Fibroblast of gingiva (primary cell): ENCODE data around the gene RPTOR.

Source experiments
- DNase-seq: peaks from one replicate; pipeline ENCODE4 v3.0.0-alpha.2; 2011; ENCODE audit warnings: low read depth

Gene RPTOR

DNA sequence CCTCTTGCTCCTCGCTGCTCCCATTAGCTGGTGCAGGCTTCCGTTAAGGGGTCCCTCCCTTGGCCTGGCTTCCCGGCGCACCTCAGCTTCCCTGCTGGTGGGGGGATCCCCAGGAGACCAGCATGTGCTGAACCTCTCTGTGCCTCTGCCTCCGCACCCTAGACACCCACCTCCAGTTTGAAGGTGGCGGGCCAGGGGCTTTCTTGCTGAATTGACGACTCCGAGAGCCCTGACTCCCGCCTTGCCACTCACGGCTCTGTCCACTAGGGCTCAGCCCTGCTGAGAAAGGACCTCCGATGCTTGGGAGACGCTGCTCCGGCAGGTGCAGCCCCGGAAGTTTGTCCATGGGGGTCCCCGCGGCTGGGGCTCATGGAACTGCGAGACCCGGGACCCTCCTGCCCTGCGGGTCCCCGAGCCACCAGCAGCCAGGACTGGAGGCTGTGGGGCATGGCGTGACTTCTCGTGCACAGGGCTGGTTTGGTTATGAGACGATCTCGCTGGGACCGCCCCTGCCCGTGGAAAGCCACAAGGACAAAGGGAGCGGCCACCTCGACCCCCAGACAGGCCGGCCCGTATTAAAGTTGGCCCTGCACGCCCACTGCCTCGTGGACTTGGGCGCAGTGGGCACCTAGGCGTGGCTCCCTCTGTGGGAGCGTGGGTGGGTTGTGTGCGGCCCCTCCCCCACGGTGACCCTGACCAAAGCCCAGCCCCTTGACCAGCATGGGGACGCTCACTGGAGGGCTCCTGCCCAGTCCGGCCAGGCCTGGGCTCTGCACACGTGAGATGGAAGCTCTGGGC is 455.1 kb downstream of the RPTOR start:
- DNase-seq: no peak

DNA sequence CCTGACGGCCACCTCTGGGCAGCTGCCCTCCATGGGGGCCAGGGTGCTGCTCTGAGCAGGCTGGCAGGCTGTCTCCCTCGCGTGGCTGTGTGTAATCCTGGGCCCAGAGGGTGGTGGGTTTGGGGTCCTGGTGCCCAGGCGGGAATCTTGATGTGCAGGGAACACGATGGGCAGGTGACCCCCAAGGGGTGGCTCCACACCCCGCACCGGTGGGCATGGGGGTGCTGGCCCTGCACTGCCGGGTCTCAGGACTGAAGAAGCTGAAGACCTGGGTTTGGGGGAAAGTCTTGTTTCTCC is 455.6 kb downstream of the RPTOR start:
- no peak for DNase-seq

DNA sequence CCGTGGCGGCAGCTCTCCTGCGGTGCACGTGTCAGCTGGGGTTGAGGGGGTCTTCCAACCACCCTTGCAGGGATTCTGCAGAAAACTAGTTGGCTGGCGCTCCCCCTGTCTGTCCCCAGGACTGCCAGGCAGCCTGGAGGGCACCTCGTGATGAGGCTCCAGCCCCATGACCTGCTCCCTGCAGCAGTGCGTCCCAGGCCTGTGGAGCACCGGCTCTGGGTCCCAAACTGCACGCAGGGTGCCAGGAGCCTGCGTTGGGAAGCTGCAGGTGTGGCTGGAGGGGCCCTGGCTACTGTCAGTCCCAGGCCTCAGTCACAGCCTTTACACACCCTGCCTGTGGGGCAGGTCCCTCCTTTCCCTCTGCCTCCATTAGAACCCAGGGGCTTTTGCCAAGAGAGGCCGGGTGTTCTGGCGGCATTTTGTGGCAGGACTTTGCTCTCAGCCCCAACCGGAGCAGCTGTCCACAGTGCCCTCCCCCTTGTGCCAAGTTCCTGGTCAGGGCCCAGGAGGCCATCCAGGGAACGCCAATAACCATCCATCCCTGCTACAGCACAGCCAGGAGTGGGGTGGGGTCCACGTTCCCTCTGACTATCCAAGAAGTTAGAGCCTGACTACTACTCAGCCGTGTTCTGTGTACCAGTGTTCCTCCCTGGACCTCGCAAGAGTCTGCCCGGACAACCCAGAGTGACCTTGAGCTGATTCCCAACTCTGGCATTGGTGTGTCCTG is 456.2 kb downstream of the RPTOR start:
- no peak for DNase-seq

DNA sequence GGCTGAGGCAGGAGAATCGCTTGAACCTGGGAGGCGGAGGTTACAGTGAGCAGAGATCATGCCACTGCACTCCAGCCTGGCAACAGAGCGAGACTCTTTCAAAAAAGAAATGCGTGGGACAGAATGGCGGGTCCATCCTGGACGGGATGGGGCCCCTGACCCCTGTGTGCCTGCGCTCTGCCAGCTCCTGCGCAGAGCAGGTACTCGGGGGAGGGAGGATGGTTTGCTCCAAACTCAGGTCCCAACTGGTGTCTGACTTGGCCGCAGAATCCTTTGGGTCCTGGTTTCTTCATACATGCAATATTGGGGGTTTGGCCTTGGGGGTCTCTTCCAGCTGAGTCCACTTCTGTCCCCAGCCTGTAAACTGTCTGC is 457.4 kb downstream of the RPTOR start:
- no peak for DNase-seq

- peak; percentile 56 for DNase-seq
Observed at GRCh38 chr17:81002409-81003361, 458.0 kb downstream of the RPTOR start.

DNA sequence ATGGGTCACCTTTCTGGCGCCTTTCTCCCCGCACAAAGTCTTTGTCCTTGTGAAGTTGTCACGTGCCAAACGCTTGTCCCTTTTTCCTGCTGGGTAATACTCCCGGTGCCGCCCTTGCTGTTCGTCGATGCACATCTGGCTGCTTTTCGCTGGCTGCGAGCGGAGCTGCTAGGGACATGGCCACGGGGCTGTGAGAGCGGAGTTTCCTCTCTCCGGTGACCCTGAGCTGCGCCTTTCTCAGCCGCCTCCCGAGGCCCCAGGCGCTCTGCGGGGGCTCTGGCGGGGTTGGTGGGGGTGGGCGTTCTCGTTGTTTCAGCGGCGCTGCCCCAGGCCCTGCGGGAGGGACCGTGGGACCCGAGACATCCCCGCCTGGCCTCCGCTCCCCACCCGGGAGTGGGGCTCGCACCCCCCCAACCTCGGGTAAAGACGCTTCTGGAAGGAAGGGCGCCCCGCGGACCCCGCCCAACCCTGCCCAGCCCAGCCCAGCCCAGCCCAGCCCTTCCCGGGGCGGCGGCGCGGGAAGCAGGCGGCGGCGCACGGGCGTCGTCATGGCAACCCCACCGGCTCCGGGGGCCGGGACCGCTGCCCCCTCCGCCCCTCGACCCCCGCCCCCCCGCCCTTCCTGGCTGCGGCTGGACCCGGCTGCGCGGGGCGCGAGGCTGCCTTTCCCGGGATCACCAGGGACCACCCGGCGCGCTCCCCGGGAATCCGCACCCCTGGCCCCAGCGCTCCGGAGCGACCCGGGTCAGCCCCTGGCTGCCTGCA is 459.3 kb downstream of the RPTOR start:
- no peak for DNase-seq

DNA sequence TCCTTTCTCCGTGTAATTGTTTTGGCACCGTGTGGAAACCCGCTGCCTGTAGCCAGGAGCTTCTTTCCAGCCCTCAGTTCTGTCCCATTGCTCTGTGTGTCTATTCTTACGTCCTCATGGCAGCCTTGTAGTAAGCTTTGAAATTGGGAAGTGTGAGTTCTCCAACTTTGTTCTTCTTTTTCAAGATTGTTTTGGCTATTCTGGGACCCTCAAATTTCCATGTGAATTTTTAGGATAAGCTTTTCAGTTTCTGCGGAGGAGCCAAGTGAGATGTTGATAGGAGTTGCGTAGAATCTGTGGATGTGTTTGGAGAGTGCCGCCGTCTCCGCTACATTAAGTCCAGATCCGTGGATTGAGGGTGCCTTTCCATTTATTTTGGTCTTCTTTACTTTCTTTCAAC is 462.3 kb downstream of the RPTOR start:
- no peak for DNase-seq

DNA sequence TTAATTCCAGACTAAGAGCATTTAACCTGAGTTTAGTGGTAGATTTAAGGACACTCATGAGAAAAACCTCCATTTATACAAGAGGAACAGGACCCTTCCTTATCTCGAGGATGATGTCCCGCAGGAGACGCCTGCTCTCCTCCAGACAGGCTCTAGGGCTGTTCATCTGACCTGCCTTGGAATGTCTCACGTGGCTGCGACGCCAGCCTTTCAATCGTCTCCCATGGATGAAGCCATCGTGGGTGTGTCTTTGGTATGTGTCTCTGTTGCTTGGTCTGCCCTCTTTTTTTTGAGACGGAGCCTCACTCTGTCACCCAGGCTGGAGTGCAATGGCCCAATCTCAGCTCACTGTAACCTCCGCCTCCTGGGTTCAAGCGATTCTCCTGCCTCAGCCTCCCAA is 463.5 kb downstream of the RPTOR start:
- no peak for DNase-seq

GRCh38 chr17:81009136-81009535 is 464.5 kb downstream of the RPTOR start:
- no peak for DNase-seq

DNA sequence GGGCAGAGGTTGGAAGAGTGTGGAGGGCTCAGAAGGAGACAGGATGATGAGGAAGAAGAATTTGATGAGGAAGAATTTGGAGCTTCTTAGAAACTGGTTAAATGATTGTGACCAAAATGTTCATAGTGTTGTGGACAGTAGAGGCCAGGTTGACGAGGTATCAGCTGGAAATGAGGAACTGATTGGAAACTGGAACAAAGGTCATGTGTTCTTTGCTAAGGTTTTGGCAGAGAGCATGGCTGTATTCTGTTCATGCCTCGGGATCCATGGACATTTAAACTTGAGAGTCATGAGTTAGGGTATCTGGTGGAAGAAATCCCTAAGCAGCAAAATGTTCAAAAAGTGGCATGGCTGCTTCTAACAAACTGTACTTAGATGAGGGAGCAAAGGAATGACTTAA is 466.3 kb downstream of the RPTOR start:
- DNase-seq: no peak

- no peak for DNase-seq
Observed at GRCh38 chr17:81011951-81012350, 467.3 kb downstream of the RPTOR start.

DNA sequence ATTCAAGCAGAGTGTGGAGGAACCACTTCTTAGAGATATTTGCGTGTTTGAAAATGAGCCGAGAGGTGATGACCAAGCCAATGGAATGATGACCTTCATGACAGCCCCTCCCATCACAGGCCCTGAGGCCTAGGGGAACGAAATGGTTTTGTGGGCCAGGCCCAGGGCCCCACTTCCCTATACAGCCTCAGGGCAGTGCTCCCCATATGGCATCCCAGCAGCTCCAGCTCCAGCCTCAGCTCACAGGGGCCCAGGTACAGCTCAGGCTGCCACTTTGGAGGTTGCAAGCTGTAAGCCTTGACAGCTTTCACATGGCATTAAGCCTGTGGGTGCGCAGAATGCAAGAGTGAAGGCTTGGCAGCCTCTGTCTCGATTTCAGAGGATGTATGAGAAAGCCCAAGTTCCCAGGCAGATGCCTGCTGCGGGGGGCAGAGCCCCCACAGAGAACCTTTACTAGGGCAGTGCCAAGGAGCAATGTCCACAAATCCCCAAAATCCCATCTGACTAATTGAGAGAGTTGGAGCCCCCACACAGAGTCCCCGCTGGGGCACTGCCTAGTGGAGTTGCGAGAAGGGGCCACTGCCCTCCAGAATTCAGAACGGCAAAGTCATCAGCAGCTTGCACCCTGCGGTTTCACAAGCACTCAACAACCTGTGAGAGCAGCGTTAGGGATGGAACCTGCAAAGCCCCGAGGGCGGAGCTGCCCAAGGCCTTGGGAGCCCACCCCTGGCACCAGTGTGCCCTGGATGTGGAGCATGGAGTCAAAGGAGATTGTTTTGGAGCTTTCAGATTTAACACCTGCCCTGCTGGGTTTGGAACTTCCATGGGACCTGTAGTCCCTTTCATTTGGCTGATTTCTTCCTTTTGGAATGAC is 468.2 kb downstream of the RPTOR start:
- no peak for DNase-seq

DNA sequence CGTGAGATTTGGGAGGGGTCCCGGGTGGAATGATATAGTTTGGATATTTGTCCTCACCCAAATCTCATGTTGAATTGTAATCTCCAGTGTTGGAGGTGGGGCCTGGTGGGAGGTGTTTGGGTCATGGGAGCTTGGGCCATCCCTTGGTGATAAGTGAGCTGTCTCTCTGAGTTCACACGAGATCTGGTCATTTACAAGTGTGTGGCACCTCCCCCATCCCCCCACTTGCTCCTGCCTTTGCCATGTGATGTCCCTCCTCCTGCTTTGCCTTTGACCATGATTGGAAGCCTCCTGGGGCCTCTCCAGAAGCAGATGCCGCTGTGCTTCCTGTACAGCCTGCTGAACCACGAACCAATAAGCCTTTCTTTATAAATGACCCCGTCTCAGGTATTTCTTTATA is 469.0 kb downstream of the RPTOR start:
- DNase-seq: no peak

GRCh38 chr17:81015136-81015535 is 470.5 kb downstream of the RPTOR start:
- peak; percentile 48 for DNase-seq
